ENCODE data around the gene UCN3.
"Not testable (repeated sequence)": the region's sequence is repeated elsewhere in the genome, so short reads cannot be mapped to it uniquely, and the experiment has no call there.

Gene UCN3

DNA sequence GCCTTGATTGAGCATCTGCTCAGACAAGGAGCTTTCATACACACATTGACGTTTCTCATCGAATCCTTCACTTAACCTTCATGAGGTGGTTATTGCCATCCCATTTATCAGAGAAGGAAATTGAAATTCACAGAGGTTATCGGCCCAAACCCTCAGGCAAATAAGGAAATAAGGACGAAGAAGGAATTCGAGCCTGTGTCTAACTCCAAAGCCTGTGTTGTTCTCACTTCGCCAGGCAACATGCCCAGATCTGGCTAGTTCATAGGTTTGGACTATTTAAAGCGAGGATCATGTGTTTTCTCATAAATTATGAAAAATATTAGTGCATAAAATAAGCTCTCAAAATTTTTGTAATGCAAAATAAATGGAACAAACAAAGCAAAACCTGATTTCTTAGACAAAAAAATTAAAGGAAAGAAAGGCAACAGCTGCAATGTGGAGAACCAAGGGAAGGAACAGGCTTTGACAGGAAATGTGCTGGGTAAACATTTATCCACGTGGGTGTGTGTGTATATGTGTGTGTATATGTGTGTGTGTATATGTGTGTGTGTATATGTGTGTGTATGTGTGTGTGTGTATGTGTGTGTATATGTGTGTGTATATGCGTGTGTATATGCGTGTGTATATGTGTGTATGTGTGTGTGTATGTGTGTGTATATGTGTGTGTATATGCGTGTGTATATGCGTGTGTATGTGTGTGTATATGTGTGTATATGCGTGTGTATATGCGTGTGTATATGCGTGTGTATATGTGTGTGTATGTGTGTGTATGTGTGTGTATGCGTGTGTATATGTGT, 4.8 kb downstream of the UCN3 start:
- no peak for DNase-seq

DNA sequence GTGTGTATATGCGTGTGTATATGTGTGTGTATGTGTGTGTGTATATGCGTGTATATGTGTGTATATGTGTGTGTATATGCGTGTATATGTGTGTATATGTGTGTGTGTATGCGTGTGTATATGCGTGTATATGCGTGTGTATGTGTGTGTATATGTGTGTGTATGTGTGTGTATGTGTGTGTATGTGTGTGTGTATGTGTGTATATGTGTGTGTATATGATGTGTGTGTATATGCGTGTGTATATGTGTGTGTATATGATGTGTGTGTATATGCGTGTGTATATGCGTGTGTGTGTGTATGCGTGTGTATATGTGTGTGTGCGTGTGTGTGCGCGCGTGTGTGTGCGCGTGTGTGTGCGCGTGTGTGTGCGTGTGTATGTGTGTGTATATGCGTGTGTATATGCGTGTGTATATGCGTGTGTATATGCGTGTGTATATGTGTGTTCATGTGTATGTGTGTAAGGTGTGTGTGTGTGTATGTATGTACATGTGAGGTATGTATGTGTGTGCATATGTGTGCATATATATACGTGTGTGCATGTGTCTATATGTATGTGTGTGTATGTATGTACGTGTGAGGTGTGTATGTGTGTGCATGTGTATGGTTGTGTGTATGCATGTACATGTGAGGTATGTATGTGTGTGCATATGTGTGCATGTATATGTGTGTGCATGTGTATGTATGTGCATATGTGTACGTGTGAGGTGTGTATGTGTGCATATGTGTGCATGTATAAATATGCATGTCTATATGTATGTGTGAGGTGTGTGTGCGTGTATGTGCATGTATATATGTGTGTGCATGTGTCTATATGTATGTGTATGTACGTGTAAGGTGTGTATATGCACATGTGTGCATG, 6.0 kb downstream of the UCN3 start:
- DNase-seq = no peak

DNA sequence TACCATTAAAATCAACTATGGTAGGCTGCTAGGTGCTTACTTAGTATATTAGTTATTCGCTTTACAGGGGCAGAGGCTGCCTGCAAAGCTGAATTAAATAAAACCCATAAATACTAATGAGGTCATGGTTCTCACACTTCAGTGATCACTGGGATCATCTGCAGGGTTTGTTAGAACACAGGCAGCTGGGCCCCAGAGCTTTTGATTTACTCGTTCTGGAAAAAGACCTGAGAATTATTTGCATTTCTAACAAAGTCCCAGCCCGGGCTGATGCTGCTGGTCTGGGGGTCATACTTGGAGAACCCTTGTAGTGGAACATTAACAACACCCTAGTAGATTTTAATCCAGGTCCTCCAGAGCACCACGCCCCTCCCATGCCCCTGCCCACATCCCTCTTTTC, 8.5 kb downstream of the UCN3 start:
- DNase-seq = no peak

DNA sequence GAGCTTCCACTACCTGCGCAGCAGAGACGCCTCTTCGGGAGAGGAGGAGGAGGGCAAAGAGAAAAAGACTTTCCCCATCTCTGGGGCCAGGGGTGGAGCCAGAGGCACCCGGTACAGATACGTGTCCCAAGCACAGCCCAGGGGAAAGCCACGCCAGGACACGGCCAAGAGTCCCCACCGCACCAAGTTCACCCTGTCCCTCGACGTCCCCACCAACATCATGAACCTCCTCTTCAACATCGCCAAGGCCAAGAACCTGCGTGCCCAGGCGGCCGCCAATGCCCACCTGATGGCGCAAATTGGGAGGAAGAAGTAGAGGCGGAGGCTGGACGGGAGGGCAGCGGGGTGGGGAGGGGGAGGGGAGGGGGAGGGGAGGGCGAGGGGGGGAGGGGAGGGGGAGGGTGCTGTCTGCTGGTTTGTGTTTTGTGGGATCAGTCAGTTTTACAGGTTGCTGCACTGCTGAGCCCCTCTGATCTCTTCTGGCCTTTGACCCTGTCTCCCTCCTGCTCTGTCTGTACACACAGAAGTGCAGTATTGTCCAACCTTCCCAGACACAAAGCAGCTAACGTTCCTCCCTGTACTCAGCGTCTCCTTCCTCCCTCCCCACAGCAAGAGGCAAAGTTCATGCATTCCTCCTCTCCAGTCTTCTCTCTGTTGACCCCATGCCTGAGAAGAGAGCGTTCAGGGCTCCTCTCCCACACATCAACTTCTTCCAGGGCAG, 9.3 kb downstream of the UCN3 start:
- DNase-seq = no peak

DNA sequence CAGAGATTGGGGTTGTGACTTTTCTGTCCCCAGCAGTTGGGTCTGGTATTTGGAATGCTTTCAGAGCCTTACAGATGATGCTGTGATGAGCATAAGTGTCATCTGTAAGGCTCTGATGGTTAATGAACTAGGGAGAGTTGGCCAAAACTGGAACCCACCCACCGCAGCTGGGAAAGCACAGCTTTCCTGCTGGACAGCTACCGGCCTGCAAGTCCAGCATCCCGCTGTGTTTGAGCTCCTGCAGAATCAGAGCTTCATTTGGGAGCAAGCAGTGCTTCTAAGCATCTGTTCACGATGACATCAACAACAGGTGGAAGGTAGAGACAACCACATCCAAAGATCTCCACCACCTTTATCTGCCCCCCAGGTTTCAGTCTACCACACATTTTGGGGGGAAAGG, 11.7 kb downstream of the UCN3 start:
- DNase-seq = no peak

DNA sequence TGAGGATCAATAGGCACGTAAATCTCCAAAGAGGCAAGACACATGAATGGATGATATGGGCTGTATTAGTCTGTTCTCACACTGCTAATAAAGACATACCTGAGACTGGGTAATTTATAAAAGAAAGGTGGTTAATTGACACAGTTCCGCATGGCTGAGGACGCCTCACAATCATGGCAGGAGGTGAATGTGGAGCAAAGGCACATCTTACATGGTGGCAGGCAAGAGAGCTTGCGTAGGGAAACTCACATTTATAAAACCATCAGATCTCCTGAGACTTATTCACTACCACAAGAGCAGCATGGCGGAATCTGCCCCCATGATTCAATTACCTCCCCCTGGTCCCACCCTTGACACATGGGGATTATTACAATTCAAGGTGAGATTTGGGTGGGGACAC, 14.4 kb downstream of the UCN3 start:
- DNase-seq = not testable (repeated sequence)

DNA sequence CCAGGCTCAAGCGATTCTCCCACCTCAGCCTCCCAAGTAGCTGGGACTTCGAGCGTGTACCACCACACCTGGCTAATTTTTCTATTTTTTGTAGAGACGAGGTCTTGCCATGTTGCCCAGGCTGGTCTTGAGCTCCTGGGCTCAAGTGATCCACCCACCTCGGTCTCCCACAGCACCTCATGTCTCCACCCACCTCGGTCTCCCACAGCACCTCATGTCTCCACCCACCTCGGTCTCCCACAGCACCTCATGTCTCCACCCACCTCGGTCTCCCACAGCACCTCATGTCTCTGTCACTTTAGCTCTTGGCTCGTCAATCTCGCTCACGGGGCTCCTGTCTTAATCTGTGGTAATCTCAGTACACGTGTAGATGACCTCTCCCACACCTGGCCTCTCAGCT, 15.6 kb downstream of the UCN3 start:
- DNase-seq = not testable (repeated sequence)

DNA sequence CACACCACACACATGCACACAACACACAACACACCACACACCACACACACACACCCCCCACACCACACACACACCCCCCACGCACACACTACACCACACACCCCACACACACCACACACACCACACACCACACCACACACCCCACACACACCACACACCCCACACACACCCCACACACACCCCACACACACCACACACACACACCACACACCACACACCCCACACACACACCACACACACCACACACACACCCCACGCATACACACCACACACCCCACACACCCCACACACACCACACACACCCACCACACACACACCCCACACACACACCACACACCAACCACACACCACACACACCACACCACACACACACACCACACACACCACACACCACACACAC, 16.4 kb downstream of the UCN3 start:
- DNase-seq = no peak

DNA sequence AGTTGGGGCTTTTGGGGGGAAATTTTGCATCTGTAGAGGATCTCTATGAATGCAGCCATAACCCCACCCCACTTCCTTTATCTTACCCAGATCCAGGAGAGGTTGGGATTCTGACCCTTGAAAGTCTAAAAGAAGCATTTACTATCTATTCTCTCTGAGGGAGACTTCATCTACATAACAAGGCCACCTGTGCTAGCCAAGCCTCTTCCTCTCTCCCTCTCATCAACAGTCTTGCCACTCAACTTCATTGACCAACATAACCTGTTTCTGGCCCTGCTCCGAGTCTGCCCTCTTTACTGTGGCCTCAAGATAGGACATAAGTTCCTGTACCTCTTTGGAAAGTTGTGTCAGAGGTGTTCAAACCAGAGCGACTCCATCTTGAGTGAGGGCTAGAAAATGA, 20.5 kb downstream of the UCN3 start:
- no peak for DNase-seq

DNA sequence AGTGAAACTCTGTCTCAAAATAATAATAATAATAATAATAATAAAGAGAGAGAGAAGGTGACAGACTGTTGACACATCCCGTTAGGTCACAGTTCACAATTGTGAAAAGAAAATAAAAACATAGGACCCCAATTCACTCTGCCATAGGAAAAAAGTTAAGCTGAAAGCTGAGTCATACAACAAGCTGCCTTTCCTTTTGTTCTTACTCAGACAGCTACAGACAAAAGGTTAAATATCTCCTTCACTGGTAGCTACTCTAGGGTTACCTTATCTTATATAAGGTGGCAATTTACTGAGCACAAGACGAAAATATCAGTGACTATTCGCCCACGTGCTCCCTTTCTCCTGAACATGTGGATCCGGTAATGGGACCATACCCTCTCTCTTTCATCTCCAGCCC, 22.4 kb downstream of the UCN3 start:
- no peak for DNase-seq

DNA sequence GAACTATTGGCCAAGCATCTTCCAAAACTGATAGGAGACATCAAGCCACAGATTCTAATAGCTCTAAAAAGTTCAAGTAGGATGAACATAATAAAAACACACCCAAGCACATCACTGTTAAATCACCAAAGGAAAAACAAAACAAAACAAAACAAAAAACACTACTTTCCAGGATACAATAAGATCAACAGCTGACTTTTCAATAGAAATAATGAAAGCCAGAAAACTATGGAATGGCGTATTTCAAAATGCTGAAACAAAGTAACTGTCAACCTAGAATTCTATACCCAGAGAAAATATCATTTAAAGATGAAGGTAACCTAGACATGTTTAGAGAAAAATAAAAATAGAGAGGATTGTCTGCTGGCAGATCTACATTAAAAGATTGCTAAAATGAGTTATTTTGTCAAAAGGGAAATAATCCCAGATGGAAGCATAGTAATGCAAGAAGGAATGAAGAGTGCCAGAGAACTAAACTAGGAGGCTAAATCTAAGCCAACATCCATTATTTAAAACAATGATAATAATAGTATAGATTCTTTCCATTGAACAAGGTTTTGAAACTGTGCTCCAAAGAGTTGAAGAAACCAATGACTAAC, 25.9 kb downstream of the UCN3 start:
- DNase-seq = no peak

DNA sequence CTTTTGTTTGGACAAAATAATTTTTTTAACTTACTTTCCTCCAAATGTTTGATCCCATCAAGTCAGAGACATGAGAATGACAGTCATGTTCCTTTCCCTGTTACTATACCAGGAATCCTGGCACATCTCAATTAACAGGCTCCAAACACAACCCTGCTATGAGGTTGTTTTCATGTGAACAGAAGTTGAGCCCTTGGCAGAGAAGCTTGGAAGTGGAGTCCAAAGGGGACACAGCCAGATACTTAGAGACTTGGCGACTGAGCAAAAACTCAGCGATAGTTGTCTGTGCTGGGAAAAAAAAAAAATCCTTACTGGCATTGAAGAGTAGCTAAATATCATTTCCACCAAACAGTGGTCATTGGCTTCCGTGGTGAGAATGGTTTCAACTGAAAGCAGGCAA, 27.0 kb downstream of the UCN3 start:
- no peak for DNase-seq

DNA sequence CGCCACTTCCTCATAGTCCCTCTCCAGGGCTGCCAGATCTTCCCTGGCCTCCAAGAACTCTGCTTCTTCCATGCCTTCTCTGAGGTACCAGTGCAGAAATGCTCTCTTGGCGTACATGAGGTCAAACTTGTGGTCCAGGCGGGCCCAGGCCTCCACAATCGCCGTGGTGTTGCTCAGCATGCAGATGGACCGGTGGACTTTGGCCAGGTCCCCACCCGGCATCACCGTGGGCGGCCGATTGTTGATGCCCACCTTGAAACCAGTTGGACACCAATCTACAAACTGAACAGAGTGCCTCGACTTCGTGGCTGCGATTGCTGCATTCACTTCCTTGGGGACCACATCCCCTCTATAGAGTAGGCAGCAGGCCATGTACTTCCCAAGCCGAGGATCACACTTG, 28.8 kb downstream of the UCN3 start:
- no peak for DNase-seq

DNA sequence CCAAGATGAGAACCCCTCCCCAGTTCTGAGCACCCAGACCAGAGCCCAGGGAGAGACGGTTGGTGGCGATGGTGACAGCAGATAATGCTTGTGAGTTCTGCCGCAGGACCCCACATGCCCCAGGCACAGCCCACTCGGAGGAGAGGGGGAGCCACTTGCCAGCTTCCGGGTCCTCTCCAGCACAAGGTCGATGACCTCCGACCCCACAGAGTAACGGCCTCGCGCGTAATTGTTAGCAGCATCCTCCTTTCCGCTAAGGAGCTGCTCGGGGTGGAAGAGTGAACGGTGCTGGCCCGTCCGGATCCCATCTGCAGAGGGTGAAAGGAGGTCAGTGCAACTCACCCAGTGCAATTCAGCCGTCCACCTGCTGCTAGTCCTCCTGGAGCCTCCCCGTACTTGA, 30.4 kb downstream of the UCN3 start:
- DNase-seq = no peak

DNA sequence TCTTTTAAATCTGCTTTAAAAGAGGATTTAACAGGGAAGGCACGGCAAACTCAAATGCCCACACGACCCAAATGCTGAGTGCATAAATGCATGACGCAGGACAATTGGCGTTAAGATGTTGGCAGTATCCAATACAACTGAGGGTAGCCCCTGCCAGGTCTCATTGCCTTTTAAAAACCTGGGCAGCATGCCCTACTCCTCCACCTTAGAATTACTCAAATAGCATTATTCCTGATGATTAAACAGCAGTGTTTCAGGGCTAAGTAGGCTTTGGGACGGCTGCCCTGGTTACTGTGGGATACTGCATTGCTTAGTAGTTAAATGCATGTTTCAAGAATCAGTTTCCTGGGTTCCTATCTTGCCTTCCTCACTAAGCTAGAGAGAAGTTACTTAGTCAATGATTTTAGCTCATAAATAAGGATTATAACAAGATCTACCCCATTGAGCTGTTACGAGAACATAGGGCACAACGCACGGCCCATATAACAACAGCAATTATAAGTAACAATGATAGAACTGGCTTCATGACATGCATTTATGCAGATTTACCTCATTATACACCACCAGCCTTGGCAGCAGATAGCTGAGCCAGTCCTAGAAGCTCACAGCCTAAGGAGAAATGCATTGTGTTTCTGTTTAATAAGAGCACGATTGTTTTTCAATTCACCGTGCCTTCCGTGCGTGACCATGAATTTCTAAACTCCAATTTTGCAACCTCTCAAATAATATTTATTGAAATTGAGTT, 32.0 kb downstream of the UCN3 start:
- no peak for DNase-seq

DNA sequence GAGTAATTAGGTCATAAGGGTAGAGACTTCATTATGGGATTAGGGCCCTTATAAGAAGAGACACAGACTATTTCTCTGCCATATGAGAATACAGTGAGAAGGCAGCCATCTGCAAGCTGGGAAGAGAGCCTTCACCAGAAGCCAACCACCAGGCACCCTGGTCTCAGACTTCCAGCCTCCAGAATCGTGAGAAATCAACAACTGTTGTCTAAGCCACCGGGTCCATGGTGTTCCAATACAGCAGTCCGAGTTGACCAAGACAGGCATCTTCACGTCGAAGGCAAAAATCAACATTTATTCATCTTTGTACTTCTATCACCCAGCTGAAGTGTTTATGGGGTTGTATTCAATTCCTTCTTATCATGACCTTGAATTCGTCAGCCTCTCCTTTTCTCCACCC, 34.6 kb downstream of the UCN3 start:
- no peak for DNase-seq

DNA sequence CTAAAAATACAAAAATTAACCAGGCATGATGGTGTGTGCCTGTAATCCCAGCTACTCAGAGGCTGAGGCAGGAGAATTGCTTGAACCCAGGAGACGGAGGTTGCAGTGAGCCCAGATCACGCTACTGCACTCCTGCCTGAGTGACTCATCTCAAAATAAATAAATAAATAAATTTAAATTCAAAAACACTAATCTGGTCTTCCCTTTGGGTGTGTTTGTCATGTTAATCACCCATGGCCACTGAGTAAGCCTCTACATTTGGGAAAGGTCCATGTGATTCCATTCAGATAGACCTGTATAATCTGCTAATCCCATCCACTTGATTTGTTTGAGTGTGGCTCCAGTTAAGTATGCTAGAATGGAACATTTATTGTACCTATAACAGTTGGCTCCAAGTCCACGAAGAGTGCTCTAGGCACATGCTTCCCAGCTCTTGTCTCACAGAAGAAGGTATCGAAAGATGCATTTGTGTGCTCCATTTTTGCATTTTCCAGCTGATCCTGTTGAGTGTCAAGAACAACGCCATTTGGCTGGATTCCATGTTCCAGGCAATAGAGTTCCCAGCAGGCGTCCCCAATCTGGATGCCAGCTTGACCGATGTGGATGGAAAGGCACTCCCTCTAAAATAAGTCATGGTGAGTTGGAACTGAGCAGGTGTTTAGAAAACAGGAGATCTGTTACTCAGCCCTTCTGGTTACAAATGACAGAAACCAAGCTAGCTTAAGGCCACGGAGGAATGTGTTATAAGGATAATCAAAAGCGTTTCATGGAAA, 35.9 kb downstream of the UCN3 start:
- no peak for DNase-seq

DNA sequence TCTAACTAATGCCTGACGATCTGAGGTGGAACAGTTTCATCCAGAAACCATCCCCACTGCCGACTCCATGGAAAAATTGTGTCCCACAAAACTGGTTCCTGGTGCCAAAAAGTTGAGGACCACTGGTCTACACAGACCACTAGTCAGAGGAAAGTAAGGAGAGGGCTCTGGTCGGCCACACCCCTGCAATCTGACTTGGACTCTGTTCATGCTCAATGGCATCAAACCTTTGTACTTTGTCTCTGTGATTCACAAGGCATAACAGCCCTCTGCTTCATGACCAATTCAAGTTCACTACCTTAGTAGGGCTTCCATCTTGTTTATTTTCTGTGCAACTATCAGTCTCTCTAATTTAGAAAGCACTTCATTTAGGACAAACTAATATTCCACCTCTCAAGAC, 38.0 kb downstream of the UCN3 start:
- DNase-seq = no peak

DNA sequence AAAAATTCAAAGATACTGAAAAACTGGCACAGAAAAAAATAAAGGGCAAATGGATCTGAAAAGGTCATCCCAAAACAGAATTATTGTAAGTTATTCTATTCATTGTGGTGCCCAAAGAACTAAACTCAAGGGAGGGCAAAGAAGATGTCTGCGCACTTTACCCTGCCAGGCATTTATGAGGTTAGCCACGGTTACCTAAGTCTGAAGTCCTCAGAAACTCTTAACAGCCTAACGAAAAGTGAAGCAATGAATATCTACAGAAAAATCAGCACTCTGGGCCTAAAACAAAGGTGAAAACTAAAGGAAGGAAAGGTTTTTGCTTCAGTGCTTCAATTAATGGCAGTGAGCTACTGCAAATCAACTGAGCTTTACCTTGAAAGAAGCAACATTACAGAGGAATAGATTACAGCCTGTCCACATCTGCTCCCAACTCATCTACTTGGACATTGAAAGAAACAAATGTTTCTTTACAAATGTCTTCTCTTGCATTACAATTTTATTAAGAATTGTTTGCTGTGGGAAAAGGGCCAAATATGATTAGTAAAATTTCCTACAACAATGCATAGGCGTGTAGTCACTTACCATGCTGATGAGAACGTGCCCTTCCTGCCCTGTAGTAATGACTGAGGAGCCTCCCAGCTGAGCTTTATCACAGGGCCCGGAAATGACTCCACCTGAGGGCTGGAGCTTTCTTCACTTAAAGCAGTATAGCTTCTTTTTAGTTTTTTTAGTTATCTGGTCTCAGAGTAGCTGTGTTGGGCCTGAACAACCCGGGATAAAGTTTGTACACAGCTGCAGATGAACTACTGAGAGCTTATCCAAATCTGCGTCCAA, 39.7 kb downstream of the UCN3 start, which contains the start of gene TUBAL3:
Gene TUBAL3 (minus strand): TSS at position 621 of the 834 bp plus-strand sequence. CDS start 36 bp downstream, at position 585.
- DNase-seq = no peak

DNA sequence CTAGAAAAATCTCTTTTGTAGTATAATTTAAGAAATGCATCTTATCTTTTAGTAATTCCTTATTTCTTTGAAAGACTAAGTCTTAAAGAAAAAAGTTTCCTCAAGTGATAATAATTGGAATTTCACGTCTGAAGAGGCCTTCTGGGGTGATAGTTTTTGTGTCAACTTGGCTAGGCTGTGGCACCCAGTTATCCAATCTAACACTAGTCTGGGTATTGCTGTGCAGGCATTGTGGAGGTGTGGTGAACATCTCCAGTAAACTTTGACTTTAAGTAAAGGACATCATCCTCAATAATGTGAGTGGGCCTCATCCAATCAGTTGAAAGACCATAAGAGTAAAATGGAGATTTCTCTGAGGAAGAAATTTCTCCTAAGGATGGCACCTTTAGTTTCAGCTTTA, 42.2 kb downstream of the UCN3 start:
- DNase-seq = no peak

DNA sequence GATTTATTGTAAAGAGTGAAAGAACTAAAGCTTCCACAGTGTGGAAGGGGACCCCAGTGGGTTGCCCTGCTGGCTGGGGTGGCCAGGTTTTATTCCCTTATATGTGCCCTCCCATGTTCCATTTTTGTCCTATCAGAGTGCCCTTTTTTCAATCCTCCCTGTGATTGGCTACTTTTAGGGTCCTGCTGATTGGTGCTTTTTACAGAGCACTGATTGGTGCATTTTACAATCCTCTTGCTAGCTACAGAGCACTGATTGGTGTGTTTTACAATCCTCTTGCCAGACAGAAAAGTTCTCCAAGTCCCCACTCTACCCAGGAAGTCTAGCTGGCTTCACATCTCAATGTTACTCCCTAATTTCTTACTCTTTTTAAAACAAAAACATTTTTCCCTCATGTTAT, 46.0 kb downstream of the UCN3 start:
- not testable (repeated sequence) for DNase-seq
